ENCODE measurements around the gene SFXN5.

DNA sequence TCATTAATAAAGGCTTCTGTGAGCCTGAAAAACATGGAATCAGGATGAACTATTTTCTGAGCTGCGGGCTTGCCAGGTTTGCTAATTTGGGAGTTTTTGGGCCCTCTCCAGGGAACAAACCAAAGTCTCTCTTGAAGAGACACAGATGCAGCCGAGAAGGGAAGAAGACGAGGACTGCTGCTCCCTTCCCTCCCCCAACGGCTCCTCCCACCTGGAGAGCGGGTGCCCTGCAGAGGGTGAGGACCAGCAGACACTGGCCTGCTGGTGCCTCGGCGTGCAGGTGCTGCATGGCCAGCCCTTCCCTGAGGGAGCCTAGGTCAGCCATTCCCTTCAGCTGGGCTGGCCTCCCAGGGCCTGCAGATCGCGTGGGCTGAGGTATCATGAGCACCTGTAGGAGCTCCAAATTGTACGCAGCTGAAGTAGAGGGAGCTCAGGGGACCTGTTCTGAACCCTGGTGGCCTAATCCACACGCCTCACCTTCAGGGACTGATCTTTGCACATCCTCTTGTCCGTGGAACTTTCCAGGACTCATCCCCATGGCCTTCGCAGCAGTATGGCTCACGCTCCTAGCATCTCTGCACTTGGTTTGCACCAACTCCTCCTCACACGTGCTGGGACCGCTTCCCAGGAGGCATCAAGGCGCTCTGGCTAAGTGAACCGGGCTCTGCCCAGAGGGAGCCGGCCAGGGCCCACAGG, 134.7 kb downstream of the SFXN5 start:
- TF ChIP-seq, protein P1, sequence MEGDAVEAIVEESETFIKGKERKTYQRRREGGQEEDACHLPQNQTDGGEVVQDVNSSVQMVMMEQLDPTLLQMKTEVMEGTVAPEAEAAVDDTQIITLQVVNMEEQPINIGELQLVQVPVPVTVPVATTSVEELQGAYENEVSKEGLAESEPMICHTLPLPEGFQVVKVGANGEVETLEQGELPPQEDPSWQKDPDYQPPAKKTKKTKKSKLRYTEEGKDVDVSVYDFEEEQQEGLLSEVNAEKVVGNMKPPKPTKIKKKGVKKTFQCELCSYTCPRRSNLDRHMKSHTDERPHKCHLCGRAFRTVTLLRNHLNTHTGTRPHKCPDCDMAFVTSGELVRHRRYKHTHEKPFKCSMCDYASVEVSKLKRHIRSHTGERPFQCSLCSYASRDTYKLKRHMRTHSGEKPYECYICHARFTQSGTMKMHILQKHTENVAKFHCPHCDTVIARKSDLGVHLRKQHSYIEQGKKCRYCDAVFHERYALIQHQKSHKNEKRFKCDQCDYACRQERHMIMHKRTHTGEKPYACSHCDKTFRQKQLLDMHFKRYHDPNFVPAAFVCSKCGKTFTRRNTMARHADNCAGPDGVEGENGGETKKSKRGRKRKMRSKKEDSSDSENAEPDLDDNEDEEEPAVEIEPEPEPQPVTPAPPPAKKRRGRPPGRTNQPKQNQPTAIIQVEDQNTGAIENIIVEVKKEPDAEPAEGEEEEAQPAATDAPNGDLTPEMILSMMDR (IDR thresholded peaks at IDR 0.05): no peak
- no peak for TF ChIP-seq REST (IDR thresholded peaks at IDR 0.05; ENCODE audit: insufficient read depth in 1 of 2, low read depth in 2 of 2, low read length in 1 of 2)
- TF ChIP-seq SIN3A (IDR thresholded peaks at IDR 0.05; ENCODE audit: borderline replicate concordance, insufficient read depth, low read depth, low read length): no peak

Measured in Panc1 (cell line).